ENCODE results near the gene RAB3A.

DNA sequence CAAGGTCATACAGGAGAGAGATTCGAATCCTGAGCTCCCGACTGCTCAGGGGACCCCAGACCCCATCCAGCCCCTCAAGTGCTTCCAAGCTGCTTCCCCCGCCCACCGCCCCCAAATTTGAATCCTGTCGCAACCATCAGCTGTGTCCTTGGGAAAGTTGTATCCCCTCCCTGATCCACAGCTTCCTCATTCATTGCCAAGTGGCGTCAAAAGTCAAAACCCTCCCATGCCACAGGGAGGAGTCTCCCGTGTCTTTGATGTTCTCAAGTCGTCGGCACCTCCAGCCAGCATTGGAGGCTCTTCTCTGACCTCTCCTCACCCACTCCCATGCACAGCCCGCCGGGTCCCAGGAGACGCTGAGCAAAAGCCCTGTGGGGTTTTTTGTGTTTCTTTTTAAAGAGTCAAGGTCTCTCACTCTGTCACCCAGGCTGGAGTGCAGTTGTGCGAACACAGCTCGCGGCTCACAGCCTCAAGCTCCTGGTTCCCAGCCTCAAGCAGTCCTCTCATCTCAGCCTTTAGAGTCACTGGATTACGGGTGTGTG, 33.1 kb downstream of the RAB3A start:
- TF ChIP-seq, protein P1, sequence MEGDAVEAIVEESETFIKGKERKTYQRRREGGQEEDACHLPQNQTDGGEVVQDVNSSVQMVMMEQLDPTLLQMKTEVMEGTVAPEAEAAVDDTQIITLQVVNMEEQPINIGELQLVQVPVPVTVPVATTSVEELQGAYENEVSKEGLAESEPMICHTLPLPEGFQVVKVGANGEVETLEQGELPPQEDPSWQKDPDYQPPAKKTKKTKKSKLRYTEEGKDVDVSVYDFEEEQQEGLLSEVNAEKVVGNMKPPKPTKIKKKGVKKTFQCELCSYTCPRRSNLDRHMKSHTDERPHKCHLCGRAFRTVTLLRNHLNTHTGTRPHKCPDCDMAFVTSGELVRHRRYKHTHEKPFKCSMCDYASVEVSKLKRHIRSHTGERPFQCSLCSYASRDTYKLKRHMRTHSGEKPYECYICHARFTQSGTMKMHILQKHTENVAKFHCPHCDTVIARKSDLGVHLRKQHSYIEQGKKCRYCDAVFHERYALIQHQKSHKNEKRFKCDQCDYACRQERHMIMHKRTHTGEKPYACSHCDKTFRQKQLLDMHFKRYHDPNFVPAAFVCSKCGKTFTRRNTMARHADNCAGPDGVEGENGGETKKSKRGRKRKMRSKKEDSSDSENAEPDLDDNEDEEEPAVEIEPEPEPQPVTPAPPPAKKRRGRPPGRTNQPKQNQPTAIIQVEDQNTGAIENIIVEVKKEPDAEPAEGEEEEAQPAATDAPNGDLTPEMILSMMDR (IDR thresholded peaks at IDR 0.05; ENCODE audit: low read depth, low read length) = no peak
- no peak for TF ChIP-seq POLR2A (IDR thresholded peaks at IDR 0.05; ENCODE audit: extremely low read depth, insufficient read length)

All from NB4 (cell line).